HG03521 (cell line): ENCODE measurements around the gene PRDM5.

Experiments
- ATAC-seq: cut with Tn5 transposase; IDR thresholded peaks from one replicate; pipeline ENCODE4 v1.9.1; 2021; ENCODE audit warnings: mild to moderate bottlenecking, moderate library complexity; ENCODE audit not compliant: unreplicated experiment

The PRDM5 gene

DNA sequence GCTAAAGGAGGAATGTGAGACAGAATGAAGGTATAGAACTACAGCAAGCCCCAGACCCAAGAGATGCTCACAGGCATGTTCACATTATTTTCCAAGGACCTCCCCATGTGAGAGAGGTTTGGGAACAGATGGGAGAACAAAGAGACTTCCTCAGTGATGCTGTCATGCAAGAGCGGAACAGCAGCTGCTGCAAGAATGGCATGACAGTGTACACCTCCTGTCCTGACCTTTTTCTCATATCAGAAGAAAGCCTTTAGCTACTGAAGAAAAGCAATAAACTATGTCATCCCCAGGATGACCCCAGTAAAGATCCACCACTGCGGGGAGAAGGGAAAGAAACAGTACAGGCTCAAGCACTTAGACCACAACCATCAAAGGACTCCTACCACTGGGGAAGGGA, 7.2 kb downstream of the PRDM5 start:
- ATAC-seq = no peak

DNA sequence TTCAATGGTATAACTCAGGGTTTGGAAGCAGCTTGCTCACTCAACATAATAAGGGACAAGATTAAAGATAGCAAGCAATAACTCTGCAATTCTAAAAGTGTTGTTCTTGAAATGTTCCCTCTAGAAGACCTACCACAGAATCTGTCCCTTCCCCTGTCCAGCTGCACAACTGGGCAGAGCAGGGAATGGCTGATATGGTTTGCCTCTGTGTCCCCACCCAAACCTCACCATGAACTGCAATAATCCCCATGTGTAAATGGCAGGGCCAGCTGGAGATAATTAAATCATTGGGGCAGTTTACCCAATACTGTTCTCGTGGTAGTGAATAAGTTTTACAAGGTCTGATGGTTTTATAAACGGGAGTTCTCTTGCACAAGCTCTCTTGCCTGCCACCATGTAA, 19.1 kb downstream of the PRDM5 start:
- ATAC-seq = no peak

DNA sequence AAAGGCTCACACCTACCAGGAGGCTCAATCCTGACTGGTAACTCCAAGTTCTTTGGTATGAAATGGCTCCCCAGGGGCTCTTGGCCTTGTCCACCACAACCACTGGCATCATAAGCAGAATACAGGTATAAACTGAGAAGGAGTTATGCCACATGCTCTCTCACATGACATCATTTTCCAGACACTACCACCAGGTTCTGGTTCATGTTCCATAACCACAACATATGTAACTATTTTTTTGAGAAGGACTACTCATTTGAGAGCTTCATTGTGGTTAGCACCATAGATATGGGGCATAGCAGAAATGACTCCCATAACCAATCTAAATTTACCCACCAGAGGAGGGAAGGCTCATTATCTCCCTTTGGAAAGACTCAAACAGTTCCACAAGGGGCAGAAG, 19.6 kb downstream of the PRDM5 start:
- no peak for ATAC-seq

DNA sequence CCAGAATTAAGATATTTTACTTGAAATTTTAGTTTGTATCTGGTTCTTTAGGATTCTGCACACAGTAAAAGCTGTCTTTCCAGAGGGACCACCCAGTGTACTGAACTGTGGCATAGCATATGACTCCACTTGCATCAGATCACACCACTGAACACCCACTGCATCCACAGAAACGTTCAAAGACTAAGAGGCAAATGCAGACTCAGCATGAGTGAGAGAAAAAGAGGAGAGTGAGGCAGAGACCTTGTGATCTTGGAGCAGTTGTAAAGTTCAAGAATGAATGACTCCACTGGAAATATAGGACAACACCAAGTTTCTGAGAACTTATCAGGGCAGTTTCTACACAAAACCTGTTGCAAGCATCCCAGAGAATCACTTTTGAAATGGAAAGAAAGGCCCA, 20.8 kb downstream of the PRDM5 start:
- ATAC-seq = no peak

DNA sequence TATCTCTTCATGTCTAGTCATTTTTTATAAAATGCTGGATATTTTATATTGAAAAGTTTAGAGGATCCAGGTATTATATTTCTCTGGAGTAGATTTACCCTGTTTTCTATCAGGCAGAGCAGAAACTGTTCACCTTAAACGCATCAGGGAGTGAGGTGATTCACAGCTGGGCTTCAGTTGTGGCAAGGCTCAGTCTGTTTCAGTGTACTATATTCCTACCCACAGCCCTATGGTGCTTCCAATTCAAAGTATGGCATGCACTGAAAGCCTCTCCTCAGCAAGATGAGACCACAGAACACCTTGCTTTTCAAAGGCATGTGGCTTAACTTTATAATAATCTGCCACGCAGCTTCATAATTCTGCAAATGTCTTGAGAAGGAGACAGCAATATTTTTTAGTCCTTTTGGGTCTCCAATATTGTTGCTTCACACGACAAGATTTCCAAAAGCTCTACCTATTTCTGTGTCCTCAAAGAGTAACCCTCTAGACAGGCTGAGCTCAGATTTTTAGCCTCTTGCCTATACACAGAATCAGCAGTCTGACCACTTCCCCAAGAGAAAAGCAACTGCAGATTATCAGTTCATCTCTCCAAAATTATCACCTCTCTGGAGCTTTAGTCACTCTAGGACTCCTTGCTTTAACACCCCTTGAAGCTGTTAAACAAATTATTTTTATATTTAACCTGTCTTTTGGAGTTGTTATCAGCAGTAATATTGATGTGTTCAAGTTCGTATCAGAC, 24.4 kb downstream of the PRDM5 start:
- no peak for ATAC-seq

DNA sequence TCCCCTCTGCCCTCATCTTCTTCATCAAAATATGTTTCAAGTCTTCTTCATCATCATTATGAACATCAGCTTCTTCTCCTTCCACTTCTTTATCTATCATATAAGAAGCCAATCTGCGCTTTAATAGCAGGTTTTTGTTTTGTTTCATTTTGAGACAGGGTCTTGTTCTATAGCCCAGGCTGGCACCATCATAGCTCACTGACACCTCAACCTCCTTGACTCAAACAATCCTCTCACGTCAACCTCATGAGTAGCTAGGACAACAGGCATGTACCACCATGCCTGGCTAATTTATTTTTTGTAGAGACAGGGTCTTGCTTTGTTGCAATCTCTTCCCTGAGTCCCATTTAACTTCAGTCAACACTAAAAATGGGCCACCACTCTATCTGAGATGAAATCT, 27.0 kb downstream of the PRDM5 start:
- no peak for ATAC-seq

DNA sequence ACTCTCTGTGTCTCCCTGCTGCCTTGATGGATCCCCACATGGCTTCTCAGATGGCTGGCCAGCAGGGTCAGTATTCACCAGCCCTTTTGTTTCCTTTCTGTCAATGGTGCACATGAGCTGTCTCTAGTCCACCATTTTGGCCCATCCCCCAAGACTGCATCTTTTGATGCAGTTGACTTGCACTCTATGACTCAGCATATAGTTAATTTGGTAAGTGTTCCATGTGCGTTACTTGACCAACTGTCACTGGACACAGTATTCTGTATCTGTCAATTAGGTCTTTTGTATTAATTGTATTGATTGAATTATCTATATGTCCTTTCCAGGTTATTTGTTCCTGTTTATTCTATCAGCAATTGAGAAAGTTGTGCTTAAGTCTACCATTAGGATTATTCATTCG, 29.2 kb downstream of the PRDM5 start:
- ATAC-seq = no peak

DNA sequence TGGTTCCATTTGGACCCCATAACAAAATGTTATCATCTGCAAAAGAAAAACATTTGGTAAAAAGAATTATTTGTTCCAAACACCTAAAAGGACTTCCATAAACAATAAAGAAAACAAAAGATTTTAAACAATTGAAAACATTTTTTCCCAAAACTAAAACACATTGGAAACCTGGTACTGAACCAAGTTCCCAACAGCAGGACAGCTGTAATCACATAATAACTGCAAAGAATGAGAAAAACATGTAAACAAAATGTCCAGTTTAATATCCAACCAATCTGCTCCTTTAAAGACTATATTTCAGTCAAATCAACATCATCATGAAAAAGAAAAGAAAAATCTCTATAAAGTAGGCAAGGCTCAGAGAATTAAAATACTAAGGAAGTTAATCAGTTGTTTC, 36.3 kb downstream of the PRDM5 start:
- ATAC-seq = no peak

DNA sequence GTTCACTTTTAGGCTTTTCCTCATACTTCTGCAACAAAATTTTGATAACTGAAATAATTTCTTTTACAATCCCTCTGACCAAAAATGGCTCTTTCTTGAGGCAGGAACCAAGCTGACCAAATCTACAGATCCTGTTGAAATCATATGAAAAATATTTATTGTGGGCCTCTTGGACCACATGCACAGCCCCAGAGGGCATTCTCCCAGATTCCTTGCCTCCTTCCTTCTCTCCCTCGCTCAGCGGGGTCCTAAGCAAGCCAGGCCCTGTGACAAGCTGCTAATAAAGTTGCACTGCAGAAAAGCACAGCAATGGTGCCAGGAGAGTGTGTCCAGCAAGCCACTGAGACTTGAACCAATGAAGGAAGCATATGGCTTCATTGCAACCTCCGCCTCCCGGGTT, 40.7 kb downstream of the PRDM5 start:
- ATAC-seq = no peak

DNA sequence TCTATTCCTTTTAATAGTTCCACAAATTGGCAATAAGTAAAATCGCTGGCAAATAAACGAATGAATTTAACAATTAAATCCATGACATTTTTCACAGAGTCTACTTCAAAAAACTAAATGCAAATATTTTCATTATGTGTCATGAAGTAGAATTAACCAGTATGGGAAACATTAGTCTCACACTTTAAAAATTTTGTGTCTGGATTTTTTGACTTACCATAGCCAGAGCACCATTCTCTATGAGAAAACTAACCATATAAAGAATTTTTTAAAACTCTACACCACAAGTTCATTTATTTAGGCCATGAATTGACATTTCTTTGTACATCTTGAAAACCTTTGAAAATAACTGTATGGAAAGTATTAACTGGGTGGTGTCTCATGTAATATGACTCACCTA, 41.2 kb downstream of the PRDM5 start:
- no peak for ATAC-seq

DNA sequence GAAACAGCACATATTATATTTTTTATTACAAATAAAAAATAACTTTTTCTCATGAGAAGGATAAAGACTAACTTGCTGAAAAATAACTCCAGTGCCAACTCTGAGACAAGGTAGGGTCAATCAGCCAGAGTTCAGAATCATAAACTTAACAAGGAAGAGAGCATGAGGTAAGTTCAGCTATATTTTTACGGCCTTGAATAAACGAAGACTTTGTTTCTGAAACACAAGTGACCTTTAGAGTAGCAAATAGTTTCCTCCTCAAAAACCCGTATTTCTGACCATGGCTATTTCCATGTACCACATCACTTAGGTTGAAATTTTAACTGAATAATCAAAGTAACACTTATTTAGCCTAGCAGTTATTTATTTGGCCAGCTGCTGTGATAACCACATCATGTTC, 45.5 kb downstream of the PRDM5 start:
- ATAC-seq = no peak

DNA sequence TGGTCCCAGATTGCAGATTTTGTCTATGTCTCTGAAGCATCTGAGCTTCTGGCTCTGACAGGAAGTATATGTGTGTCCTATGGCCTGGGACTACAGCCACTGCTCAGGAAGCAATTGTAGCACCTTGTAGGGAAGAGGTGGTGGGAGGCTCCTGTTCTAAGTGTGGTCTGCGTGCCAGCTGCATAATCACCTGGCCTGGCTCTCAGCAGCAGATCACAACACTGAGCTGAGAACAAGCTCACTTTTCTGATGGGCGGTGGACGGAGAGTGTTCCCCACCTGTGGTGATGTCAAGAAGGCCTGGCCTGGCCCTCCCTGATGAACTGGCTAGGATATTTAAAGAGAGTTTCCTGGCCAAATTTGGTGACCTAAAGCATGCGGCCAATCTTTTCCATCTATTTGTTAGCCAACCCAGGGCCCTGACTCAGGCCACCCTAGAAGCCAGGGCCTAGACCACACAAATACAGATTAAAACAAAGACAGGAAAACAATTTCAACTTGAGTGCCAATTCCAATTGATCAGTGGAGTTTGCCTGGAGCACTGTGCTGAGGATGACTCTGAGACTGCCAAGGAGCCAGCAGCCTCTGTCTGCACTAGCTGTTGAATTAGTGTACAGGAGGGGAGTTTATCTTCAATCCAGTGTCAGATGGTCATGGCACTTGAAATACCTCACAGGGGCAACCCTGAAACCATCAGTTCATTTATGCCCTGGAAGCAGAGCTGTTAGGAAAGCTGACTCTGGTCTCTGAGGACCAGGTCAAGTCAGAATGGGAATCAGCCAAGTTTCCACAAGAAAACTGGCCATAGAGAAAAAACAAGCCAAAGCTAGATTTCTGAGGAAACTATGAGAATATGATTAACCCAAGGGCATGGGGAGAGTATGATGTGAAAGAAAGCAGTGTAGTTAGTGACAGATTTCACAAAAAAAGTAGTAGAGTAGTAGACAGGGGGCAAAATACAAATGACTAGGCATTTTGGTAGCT, 47.4 kb downstream of the PRDM5 start:
- ATAC-seq = no peak

DNA sequence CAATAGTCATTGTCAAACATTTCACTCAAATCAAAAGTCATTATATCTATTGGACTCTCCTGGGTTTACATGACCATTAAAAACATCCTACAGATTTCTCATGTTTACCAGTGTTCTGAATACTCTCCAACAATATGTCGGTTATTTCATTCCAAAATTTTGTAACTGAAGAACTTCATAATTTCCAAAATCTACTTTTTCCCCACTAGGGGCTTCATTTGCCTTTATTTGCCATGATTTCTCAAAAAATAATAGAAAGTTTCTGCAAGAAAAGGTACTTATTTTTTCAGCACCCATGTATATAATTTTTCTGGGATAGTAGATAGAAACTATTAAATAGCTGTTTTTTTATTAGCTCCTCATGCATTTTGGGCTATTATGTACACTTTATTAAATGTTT, 49.0 kb downstream of the PRDM5 start:
- no peak for ATAC-seq

DNA sequence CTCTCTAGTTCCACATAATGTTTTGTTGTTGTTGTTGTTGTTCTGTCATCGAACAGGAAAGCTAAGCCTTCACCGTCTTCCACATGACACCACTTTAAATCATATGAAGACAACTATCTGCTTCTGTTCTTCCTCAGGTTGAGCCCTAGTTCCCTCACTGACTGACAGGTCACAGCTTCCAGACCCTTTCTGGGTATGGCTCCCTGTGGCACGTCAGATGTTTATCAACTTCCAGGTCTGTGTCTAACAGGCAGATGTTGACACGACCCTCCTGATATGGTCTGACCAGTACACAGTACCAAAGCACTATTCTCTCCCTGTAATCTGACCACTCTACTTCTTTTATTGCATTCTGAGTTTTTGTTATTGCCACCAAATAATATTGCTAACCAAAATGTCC, 51.4 kb downstream of the PRDM5 start:
- no peak for ATAC-seq

DNA sequence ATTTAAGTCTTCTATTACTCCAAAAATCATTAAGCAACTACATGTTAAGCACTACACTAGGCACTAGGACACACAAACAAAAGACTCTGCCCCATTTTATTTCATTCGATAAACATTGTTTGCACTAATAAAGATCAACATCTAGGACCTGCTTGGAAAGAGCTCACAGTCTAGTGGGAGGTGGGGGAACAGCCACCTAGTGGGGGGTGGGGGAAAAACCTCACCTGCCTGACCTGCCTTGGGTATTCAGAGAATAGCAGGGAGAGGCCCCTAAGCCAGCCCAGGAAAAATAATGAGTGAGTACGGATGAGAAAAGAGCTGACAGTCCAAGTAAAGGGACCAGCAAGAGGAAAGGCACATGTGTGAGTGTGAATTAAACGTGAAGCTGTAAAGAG, 52.2 kb downstream of the PRDM5 start:
- ATAC-seq = no peak

DNA sequence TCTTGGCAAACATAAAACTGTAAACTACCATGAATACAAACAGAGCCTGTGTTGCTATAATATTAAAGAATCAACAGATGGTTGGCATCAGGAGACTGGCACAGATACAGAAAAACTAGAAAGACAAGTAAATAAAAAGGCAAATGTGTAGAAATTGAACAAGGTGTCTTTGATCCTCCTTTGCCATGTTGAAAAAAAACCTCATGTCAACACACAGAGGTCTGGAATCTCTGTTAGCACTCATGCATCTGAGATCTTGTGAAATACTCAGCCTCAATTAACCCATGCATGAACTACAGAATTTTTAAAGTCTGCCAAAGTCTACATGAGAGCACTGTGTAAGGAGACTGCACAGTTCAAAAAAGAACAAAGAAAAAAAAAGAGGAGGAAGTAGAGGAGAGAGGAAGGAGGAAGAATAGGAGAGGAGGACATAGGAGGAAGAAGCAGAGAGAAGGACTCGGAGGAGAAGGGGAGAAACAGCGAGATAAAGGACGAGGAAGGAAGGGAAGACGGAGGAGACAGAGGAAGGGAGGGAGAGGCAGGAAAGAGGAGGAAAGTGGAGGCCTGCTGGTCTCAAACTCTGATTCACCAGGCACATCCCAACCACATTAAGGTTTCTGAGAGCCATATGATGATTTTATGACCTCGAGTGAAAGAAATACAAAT, 52.8 kb downstream of the PRDM5 start:
- no peak for ATAC-seq

DNA sequence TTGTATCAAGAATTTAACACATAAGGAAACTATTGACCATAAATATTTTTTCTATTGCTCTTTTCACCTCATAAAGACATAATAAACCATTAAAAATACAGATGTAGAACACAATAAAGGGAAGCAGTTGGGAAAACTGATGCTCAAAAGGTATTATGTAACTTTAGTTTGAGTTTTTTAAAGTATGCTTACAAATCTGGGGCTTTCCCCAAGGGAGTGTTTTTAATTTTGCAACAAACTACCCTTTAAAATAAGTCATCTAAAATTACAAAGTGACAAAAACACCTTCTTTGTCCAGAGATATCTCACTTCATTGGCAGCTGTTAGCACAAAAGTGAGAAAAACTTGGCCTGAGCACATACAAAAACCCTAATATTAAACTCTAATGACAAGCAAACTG, 55.0 kb downstream of the PRDM5 start:
- ATAC-seq = no peak

DNA sequence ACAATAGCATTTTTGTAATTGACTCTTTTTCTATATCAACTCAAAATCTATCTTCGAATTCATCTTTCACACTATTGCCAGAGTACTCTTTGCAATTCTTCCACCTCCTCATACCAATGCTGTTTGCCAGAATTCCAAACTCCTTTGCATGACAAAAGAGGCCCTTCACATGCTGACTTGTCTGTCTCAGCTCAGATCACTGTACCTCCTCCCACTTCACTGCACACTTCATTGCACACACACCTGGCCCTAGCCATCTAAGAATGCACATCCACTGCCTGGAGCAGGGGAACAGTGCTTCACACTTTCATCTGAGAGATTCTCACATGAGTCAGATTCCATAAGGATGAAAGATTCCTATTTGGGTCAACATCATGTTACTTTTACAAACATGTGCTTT, 56.5 kb downstream of the PRDM5 start:
- no peak for ATAC-seq

DNA sequence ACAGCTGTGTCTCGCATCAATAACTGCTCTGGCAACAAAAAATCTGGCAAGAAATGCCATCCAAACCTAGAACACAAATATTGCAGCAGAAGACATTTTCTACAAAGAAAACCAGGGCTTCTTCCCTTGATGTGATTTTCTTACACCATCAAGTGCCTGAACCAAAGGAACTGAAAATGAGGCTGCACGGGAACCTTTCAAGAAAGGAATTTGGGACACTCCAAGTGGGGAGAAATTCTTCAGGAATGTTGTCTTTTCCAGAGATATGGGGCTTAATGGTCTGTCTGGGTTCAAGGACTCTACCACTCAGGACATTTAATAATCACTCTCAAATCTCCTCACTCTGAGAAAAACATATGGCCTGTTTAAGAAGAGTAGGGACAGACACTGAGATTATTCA, 57.6 kb downstream of the PRDM5 start:
- no peak for ATAC-seq

DNA sequence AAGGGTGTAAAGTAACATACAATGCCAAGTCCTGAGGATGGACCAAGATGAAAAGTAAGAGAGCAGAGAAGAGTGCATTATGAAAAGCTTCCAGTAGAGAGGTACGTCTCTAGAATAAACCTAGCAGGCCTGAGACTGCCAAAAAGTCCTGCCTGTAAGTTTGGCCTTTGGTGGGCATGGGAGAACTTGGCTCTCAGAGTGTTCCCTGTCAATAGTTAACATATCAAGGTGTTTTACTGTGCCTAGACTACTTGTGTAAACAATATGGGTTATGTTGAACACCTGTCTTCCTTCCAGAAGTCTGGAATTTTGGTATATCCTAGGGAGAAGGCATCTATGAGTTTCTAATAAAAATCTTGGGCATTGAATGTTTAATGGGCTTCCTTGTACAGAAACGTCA, 60.1 kb downstream of the PRDM5 start:
- no peak for ATAC-seq

DNA sequence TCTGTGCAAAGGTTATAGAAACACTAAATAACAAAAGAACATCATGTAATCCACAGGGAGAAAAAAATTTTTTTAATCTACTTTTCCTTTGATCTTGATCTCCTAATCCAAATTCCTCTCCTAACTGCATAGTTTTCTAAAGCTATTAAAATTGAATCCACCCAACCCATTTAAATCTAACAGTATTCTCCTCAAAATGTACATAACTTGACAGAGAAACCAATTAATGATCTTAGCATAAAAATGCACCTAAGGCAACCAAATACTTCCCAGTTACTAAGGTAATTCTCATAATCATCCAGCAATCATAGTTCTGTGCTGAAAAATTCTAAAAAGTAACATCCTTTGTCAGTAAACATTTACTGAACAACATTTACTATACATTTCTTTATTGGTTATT, 60.7 kb downstream of the PRDM5 start:
- no peak for ATAC-seq

DNA sequence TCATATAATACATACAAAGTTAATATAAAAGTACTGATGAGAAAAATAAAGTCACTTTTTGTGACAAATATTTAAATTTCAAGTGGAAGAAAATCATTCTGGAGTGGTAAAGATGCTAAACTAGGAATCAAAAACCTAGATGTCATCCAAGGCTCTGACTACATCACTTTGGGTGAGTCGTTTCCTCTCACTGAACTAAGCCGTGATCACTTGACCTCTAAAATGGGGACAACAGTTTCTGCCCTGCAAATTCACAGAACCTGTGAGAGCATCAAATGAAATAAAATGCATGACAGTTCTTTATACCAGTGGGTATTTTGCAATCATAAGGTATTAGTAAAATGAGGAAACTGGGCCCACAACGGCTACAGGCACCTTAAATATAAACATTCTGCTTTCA, 63.8 kb downstream of the PRDM5 start:
- ATAC-seq = no peak
